Adipocyte (in vitro differentiated cells): Measurements from ENCODE around the gene ERCC6L2.

Experiments
- DNase-seq: peaks from one replicate; pipeline ENCODE4 v3.0.0-alpha.2; 2015; ENCODE audit warnings: low read depth
- H3K27me3 ChIP-seq: replicated peaks from 2 replicates; pipeline ENCODE4 v1.7.0; 2013; ENCODE audit warnings: mild to moderate bottlenecking, low read length, moderate library complexity; ENCODE audit not compliant: control insufficient read depth, insufficient read depth
- H3K36me3 ChIP-seq: 2 replicates; pipeline ENCODE4 v1.7.0; 2013; ENCODE audit warnings: low read length, mild to moderate bottlenecking, moderate library complexity; ENCODE audit not compliant: control insufficient read depth, insufficient read depth, severe bottlenecking
- H3K4me1 ChIP-seq: 2 replicates; pipeline ENCODE4 v1.7.0; 2013; ENCODE audit warnings: mild to moderate bottlenecking, low read length, moderate library complexity; ENCODE audit not compliant: control insufficient read depth, insufficient read depth
- H3K4me3 ChIP-seq: 2 replicates; pipeline ENCODE4 v1.7.0; 2013; ENCODE audit warnings: mild to moderate bottlenecking, low read length, moderate library complexity
- H3K9ac ChIP-seq: 2 replicates; pipeline ENCODE4 v1.7.0; 2013; ENCODE audit warnings: mild to moderate bottlenecking, low read length, moderate library complexity
- H3K9me3 ChIP-seq: 2 replicates; pipeline ENCODE4 v1.7.0; 2013; ENCODE audit warnings: mild to moderate bottlenecking, low read length, moderate library complexity; ENCODE audit not compliant: control insufficient read depth

The ERCC6L2 gene

GRCh38 chr9:96008502-96009222, 133.2 kb downstream of the ERCC6L2 start:
- no peak overlapping the region for H3K9ac ChIP-seq
- H3K9me3 ChIP-seq, result no peaks in the 10 kb centered on the region
- H3K36me3 ChIP-seq, result peaks cover 40% of the 10 kb centered on the region
- DNase-seq, result no peak
- H3K27me3 ChIP-seq, result no peaks in the 10 kb centered on the region
- H3K4me3 ChIP-seq, result no peak overlapping the region
- H3K4me1 ChIP-seq, result peaks cover 3% of the 10 kb centered on the region

- Histone ChIP-seq H3K36me3 (peaks cover 40% of the 10 kb centered on the region), H3K9ac (no peak overlapping the region), H3K4me3 (no peak overlapping the region), H3K27me3 (no peaks in the 10 kb centered on the region), H3K4me1 (peaks cover 3% of the 10 kb centered on the region), H3K9me3 (no peaks in the 10 kb centered on the region)
- DNase-seq, result no peak
These were observed 133.7 kb downstream of the ERCC6L2 start for GRCh38 chr9:96009223-96009602.

- Histone ChIP-seq H3K4me3 (no peak overlapping the region), H3K9ac (no peak overlapping the region), H3K4me1 (peaks cover 3% of the 10 kb centered on the region), H3K27me3 (no peaks in the 10 kb centered on the region), H3K36me3 (peaks cover 34% of the 10 kb centered on the region), H3K9me3 (no peaks in the 10 kb centered on the region)
- no peak for DNase-seq
These were observed 134.4 kb downstream of the ERCC6L2 start for GRCh38 chr9:96009690-96010472.

GRCh38 chr9:96014078-96014477, 138.6 kb downstream of the ERCC6L2 start:
- Histone ChIP-seq H3K9ac (no peak overlapping the region), H3K36me3 (peaks cover 22% of the 10 kb centered on the region), H3K27me3 (no peaks in the 10 kb centered on the region), H3K4me3 (no peak overlapping the region), H3K4me1 (no peaks in the 10 kb centered on the region), H3K9me3 (no peaks in the 10 kb centered on the region)
- DNase-seq, result no peak

- peaks cover 20% of the 10 kb centered on the region for H3K36me3 ChIP-seq
- no peak for DNase-seq
- H3K9me3 ChIP-seq, result no peaks in the 10 kb centered on the region
- H3K4me3 ChIP-seq, result no peak overlapping the region
- H3K27me3 ChIP-seq, result no peaks in the 10 kb centered on the region
- no peaks in the 10 kb centered on the region for H3K4me1 ChIP-seq
- no peak overlapping the region for H3K9ac ChIP-seq
These were observed 140.6 kb downstream of the ERCC6L2 start for GRCh38 chr9:96015876-96016686.
